ENCODE measurements around the gene RMDN3.

DNA sequence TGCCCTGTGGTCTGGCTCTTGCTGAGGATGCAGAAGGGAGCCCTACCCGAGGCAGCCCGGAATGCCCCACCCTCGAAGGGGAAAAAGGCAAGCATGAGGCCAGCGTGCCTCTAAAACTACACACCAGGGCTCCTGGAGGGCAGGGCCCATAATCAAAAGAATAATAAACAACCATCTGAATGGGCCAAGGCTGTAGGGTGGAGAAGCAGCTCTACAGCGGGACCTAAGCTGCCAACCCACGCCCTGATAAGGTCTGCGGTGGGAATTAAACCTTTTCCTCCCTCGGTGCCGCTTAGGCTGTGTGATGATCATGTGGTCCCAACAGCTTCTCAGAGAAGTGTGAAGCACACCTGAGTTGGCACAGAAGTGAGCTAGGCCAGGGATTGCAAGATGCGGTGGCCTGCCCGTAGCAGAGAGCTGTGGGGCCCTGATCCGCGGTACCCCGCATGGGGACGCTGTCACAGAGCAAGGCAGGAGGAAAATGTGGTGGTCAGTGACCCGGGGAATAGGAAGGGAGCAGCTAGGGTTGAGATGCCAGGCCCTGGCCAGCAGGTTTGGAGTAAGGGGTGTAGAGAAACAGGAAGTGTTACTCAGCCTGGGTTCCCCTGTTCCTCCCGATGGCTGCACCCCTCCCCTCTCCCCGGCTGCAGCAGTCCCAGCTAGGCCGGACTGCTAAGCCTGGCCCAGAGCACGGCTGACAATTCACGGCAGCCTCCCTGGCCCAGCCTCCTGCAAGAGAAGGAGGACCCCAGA, 13.6 kb upstream of the RMDN3 start:
- TF ChIP-seq CTCF (conservative IDR thresholded peaks at IDR 0.05; ENCODE audit: low read length) (no peak), EZH2phosphoT487 (IDR thresholded peaks at IDR 0.05; ENCODE audit: borderline replicate concordance) (no peak)

Measured in Loucy (cell line).